22Rv1 (cell line): Measurements from ENCODE around the gene SCUBE2.

Experiments
- ZFX ChIP-seq: fragments of 450-650 bp; IDR thresholded peaks from 2 replicates; pipeline ENCODE4 v1.6.1; 2017; ENCODE audit warnings: antibody characterized with exemption, borderline replicate concordance
- TF ChIP-seq, protein P1 (sequence below): fragments of 450-650 bp; IDR thresholded peaks from 2 replicates; pipeline ENCODE4 v1.5.1; 2017; ENCODE audit warnings: mild to moderate bottlenecking

- TF ChIP-seq, protein P1, sequence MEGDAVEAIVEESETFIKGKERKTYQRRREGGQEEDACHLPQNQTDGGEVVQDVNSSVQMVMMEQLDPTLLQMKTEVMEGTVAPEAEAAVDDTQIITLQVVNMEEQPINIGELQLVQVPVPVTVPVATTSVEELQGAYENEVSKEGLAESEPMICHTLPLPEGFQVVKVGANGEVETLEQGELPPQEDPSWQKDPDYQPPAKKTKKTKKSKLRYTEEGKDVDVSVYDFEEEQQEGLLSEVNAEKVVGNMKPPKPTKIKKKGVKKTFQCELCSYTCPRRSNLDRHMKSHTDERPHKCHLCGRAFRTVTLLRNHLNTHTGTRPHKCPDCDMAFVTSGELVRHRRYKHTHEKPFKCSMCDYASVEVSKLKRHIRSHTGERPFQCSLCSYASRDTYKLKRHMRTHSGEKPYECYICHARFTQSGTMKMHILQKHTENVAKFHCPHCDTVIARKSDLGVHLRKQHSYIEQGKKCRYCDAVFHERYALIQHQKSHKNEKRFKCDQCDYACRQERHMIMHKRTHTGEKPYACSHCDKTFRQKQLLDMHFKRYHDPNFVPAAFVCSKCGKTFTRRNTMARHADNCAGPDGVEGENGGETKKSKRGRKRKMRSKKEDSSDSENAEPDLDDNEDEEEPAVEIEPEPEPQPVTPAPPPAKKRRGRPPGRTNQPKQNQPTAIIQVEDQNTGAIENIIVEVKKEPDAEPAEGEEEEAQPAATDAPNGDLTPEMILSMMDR: no peak
- TF ChIP-seq ZFX: no peak
These were observed 20.7 kb upstream of the SCUBE2 start for GRCh38 chr11:9112075-9112474.
